ENCODE data around the gene LARGE2.

Gene LARGE2

DNA sequence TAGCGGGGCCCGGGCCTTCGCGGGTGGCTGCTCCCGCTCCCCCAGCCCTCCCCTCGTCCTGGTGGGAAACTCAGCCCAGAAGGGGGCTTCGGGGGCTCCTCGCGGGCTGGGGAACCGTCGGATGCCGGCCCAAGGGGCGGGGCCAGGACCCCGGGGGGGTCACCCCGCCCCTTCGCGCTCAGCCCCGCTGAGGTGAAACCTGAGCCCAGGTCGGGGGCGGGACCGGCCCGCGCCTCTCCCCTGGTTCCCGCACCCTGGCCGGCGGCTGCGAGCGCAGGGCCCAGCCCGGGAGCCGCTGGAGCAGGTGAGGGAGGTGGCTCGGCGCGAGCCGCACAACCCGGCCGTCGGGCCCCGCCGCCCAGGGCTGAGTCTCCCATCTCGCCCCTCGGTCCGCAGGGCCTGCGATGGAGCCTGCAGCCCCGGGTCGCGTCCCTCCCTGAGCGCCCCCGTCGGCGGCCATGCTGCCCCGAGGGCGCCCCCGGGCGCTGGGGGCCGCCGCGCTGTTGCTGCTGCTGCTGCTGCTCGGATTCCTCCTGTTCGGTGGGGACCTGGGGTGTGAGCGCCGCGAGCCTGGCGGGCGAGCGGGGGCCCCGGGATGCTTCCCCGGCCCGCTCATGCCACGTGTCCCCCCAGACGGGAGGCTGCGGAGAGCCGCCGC is at the start of gene LARGE2:
Gene LARGE2 (plus strand): TSS at position 232 of the 658 bp plus-strand sequence. CDS start 227 bp downstream, at position 459.
- no peak for DNase-seq (ENCODE audit: low read depth in 2 of 2)

DNA sequence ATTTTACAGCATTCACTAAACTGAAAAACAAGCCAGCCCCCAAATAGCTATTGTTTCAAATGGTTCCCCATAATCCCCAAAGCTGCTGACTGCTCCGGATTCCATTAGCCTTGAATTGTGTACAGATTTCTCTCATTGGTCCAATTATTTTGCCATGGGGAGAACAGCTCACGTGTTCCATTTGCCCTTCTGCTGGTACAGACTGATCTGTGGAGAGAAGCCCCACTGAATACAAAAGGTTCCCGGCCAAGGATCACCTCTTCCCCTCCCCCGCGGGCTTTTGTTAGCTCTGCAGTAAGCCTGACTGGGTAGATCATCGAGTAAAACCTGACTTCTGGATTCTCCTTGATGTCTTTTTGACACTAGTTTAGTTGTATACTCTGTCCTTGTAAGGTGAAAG is 46.1 kb upstream of the LARGE2 start:
- DNase-seq (ENCODE audit: low read depth in 2 of 2): no peak

DNA sequence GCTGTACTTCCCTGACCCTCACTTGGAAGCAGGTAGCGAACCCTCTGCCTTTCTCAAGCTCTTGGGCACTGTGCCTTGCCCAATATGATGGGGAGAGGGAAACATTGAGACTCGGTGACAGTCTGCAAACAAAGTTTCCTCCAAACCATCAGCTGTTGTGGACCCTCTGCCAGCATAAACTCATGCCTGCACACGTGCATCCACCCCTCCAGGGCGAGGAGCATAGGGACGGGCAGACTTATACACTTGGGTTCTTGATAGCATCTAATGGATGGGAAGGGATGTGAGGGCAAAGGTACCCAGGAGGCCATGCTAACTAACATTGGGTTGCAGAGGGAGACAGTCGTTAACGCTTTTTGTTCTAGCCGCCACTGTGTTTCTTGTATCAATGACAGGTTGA is 45.2 kb upstream of the LARGE2 start:
- no peak for DNase-seq (ENCODE audit: low read depth in 2 of 2)

DNA sequence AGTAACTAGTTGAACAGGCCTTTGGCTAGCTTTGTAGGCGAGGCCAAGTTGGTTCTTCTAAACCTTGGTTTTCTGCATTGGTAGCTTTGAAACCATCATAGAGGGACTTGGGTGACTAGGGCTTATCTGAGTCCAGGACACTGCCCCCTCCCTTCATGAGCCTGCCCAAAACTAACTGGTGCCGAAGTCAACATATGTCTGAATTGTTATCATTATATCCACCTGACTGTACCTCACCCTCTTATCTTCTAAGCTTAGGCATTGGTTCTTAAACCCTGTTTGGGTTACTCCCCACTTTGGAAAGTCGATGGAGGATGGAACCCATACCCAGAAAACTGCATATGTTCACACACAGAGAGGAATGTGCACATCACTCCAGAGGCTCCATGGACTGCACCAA is 44.6 kb upstream of the LARGE2 start:
- DNase-seq (ENCODE audit: low read depth in 2 of 2): no peak

DNA sequence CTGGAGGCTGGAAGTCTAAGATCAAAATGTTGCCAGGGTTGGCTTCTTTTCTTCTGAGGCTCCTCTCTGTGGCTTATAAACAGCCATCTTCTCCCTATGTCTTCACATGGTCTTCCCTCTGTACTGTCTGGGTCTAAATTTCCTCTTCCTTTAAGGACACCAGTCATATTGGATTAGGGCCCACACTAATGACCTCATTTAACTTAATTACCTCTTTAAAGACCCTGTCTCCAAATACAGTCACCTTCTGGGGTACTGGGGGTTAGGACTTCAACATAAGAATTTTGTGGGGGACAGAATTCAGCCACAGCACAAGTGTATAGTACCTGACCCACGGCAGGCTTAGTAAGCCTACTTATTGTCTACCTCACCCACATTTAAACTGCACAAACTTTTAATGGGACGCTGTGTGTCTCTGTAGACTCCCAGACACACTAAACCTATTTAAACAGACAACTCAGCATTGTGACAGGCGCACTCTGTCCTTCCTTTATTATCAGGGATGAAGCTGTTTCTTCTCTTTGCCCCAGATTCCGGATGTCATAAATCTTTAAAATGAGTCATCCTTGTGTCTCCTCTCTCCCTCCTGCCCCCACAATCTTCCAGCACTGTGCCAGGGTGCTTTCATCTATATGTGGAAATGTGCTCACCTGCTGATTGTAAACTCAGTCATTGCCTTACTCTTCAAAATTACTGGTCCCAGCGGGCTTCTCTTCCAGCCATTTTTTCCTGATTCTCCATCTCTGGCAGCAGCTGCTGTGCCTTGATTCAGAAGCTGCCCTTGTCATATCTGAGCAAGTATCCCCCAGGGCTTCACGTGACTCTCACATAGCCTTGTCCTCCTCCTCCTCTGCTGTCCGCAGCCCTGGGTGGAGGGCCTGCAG is 42.4 kb upstream of the LARGE2 start:
- no peak for DNase-seq (ENCODE audit: low read depth in 2 of 2)

DNA sequence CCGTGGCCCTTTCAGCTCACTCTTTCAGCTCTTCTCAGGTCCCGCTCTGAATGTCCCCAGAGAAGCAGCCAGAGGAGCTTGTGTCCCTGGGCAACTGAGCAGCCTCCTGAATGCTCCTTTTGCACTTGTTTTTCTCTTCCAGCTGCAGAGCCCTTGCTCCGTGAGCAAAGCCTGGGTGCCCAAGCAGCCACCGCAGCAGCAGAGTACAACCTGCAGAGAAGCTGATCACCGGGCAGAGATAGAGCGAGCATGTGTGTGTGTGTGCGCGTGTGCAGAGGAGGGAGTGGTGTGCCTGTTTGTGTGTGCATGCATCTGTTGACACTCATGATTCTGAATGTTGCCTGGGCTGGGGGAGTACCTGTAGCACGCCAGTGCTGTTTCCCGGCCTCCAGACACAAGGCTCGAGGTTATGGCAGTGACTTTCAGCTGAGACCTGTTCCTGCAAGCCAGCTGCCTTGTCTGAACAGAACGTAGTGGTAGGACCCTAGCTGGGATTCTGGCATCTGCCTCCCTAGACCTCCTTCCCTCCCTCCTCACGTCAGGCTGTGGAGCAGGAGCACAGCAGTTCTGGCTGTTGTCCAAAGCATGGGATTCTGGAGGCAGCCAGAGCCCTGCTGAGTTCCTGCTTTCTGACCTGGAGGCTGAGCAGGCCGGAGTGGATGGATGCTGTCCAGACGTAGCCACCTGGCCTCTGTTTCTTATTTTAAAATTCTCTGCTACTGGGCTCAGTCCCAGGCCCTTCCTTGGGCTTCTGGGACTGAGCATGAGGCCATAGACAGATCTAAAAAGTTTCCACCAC is 41.5 kb upstream of the LARGE2 start:
- no peak for DNase-seq (ENCODE audit: low read depth in 2 of 2)

DNA sequence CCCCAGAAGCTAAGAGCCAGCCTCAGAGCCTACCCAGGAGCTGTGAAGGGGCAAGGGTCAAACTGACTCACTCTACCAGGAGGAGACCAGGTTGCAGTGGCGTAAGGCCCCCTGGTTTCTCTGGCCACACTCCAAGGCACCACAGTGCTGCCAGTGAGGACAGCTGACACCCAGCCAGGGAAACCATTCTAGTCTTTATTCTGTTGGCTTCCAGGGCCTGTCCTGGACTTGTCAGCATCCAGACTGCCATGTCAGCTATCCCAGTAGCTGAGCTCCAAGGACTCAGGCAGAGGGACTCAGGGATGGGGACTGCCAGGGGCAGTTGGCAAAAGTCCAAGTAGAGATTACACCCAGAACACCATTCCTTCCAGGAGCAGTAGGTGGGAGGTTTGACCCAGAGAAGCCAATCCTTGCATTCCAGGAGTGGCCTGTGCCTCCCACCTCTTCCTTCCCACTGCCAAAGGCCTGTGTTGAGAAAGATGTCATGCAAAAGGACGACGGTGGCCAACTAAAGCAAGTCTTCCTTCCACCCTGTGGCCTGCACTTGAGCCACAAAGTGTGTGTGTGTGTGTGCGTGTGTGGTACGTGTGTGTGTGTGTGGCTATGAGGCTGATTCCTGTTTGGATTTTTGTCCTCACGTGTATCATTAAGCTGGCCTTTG is 40.6 kb upstream of the LARGE2 start:
- no peak for DNase-seq (ENCODE audit: low read depth in 2 of 2)

DNA sequence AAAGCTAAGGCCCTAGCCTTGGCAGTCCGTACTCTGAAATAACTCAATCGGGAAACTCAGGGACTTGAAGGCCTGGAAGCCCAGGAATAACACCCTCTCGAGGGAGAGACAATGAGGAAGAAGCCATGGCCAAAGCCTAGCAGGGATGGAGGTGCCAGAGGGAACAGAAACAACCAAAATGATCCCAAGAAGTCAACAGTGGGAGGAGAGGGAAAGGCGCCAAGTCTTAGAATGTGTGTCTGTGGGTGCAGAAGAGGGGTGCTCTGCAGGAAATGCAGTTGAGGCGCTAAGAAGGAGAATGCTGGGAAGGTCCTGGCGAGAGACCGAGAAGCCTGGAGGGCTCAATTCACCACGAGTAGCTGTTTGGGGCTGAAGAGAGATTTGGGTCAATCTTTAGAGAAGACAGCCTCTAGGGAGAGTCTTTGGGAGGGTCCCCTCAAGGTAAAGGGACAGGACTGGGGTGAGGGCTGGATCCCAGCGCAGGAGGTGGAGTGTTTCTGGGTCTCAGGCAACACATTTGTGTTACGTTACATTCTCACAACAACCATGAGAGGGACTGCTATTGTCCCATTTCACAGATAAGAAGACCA is 37.8 kb upstream of the LARGE2 start:
- DNase-seq (ENCODE audit: low read depth in 2 of 2): no peak

DNA sequence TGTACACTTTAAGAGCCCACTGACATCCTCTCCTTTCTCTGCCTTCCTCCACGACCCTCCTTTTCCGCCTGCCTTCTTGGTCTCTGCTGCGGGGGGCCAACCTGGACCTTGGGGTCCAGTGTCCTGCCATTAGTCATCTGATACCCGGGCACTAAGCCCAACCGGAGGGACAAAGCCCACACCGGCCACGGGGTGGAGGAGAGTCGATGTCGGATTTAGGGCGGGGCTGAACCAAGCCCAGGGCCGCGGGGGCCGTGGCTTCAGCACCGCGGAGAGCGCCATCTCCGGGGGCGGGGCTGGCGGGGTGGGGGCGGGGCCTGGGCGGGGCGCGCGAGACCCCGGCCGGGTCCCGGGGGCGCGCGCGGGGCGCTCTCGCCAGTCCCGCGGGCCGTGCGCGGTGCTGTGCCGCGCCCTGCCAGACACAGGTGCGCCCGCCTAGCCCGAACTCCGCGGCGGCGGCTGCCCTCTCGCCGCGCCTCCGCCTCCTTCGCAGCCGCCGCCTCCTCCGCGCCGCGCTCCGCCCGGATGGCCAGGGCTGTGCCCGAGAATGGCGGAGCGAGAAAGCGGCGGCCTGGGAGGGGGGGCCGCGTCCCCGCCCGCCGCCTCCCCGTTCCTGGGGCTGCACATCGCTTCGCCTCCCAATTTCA is 37.1 kb upstream of the LARGE2 start, which contains the start of gene MAPK8IP1:
Gene MAPK8IP1 (plus strand): TSS at position 378 of the 647 bp plus-strand sequence. CDS start 170 bp downstream, at position 548.
- peak in 1 of 2 donors; percentile 22 for DNase-seq (ENCODE audit: low read depth in 2 of 2)

DNA sequence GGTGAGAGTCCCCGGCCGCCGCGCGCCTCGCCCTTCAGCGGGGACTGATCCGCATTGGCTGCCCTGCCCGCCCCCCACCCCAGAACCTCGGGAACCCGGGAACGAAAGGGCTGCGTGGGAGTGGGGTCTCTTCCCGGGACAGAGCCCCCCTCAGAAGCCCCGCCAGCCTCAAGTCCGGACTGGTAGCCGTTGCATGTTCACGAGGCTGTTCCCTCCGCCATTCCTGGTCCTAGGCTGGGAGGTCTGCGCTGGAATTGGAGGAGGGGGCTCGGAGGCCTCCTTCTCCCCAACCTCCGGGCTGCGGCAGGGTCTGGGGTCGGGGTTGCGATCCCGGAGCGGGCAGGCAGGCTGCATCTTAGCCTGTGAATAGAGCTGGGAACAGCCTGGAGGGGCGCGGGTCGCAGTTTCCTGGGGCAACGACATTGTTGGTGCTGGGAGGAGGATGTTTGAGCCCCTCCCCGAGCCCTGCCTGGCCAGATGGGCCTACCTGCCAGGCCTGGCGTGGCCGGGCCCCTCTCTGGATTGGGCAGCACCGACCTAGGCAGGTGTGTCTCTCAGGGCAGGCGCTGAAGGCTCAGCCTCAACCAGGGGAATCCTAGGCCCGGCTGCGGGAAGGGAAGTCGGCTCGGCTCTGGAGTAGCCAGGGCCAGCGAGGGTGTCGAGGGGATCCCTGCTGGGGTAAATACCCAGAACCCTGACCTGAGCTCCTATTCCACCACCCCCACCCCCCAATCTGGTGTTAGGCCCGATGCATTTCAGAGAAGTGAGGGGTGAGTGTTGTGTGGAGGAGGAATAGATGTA is 36.3 kb upstream of the LARGE2 start:
- DNase-seq (ENCODE audit: low read depth in 2 of 2): no peak

DNA sequence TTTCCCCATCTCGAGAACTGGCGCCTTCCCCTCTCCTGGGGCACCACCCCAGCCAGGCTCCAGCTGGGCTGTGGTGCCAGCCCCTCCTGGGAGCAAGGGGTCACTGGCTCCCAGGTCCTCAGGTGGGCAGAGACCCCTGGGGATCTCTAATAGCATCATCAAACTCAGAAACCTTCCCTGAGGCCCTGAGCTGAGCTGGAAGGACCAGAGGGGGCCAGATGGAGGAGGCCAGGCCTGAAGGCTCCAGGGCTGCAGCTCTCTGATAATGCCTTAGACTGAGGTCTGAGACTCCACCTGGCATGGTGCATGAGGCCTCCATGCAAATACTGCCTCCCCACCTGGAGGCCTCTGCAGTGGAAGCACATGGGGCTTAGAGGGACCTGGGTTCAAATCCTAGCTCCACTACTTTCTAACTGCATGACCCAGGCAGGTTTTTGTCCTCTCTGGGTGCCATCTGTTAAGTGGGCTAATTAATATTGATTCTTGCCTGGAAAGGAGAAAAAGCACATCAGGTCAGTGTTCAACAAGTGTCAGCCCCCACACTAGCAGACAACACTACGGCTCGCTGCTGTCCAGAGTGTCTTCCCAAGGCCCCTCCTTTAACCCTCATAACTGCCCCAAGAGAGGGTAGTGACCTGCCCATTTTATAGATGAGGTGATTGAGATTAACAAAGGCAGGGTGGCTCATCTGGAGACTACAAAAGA is 35.5 kb upstream of the LARGE2 start:
- DNase-seq (ENCODE audit: low read depth in 2 of 2): no peak

DNA sequence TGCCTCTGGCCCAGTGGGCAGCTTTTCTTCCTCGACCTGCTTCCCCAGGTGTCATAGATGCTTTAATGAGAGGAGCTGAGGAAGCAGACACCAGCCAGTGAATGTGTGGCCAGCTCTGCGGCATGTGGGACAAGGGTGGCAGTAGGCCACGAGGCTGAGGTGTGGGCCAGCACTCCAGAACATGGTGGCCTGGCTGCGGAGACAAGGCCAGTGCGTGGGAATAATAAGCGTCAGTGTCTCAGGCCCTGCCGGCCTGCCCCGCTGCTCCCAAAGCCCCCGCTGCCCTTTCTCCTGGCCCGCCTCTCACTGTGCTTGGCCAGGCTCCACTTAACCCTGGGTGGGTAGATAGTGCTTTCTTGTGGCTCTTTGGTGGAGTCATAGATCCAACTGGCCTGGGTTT is 34.9 kb upstream of the LARGE2 start:
- DNase-seq (ENCODE audit: low read depth in 2 of 2): no peak

DNA sequence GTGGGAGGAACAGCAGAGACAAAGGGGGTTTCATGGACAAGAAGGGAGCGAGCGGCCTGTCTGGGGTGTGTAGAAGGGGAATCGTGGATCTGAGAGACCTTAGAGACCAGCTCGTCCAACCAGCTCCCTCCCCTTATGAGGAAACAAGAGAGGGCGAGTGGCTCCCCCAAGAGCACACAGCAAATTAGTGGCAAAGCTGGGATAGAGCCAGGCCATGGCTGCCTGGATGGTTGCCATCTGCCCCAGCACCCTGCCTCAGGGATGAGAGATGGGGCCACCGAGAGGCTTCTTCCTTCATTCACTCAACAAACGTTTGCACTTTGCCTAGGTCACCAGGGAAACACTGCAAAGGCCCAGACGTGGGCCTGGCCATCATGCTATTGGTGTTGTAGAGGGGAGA is 32.9 kb upstream of the LARGE2 start:
- DNase-seq (ENCODE audit: low read depth in 2 of 2): no peak

DNA sequence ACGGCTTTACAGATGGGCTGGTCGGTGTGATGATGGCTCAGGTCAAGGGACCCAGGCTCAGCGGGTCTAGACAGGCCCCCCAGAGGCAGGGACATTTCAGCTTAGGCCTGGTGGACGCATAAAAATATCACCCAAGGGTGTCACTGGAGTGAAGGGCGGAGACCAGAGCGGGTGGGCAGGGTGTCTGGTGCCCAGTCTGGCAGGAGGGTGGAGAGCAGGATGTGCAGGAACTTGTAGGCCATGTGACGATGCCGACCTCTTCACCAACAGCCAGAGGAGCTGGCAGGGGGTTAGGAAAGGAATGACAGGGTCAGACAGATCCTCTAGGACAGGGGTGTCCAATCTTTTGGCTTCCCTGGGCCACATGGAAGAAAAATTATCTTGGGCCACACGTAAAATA is 32.5 kb upstream of the LARGE2 start:
- no peak for DNase-seq (ENCODE audit: low read depth in 2 of 2)

DNA sequence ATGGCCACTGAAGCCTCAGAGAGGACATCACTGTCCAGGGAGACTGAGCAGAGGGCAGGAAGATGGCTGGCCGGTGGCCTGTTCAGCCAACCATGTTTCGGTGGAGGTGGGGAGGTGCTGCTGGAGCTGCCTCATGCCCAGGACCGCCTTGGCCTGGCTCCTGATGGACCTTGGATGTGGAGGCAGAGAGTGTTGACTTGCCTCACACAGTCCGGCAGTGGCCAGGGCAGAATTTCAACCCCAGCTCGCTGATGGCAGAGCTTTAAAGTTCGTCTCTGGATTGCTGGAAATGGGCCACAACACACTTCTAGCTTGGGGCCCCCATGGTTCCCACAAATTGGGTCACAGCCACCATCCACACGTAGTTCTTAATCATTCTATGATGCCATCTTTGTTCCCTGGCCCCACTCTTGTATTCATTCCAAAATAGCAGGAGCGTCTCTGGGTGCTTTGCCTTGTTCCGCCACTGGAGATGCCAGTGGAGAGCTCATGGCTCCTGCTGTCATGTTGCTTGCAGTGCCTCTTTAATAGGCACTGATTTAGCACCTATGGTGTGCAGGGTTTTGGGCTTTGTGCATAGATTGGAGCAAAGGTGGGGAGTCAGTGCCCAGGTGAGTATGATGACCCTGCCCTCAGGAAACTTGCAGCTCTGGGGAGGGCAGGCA is 31.4 kb upstream of the LARGE2 start:
- no peak for DNase-seq (ENCODE audit: low read depth in 2 of 2)

DNA sequence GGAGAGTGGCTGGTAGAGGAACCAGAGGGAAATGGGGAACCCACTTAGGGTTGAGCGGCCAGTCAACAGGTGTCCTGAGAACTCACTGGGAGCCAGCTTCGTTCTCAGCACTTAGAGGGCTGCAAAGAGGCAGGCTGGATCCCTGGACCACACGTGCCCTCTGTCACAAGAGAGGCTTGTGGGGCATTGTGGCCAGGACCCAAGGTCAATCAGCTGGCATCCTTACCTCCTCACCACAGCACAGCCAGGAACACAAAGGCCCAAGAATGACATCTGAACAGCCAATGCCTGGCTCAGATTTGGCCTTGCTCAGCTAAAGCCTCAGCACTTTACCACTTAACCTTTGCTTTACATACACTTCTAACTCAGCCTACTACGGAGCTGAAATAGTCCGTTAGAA is 29.6 kb upstream of the LARGE2 start:
- no peak for DNase-seq (ENCODE audit: low read depth in 2 of 2)

DNA sequence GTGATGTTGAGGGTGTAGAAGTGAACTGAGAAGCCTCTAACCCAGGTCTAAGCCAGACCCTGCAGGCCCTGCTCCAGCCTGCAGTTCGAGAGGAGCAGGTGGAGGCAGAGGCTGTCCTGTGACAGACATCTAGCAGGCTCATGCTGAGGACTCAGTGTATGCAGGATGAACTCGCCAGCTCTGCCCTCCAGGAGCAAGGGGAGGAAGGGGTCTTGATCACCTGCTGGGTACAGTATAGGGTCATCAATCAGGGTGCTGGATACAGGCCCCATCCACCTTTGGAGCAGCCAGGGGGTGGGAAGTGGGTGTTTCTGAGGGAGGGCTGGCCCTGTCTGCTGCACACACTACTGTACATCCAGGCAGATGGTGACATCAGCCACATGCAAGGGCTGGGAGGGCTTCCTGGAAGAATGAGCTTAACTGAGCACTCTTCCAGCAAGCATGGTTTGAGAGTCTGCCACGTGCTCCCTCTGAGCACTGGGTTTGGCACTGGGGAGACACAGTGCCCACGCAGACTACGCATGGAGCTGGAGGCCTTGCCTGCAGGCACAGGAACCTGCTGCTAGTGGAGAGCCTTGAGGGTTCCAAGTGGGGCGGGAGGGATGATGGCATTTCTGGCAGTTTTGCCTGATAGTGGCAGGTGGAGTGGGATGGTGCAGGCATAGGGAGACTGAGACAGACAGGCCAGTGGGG is 27.8 kb upstream of the LARGE2 start:
- DNase-seq (ENCODE audit: low read depth in 2 of 2): no peak

DNA sequence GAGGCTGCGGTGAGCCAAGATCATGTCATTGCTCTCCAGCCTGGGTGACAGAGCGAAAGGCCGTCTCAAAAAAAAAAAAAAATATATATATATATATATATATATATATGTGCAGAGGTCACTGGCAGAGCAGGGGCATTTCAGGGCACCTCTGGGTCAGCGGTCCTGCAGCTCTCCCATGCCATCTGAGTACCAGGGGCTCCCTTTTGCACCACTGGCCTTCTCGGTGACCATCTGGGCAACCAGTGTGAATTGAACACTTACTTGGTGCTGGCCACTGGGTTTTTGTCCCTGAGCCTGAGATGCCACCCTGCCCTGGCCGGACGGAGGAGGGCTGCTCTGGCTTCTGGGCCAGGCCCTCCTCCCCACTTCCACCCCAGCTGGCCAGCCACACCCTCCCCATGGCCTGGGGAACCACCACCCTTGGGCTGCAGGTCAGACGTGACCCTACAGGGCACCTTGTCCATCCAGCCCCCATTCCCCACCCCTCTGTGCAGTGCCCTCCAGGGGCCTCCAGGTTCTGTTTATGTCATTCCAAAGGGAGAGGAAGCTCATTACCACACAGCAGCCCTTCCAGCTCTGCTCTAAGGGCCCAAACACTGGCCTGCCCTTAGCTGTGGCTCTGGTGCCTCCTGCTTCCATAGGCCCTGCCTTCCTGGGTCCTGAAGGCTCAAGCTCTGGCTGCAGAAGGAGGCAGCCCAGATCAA is 26.8 kb upstream of the LARGE2 start:
- no peak for DNase-seq (ENCODE audit: low read depth in 2 of 2)
